Prostate gland (tissue), 2 donors: Measurements from ENCODE around the gene TMEM69.

Source experiments
- CTCF ChIP-seq, 4 experiments: fragments of 200-600 bp in 2 of 4; fragments of 450-650 bp in 2 of 4; sonication (generic) in 2 of 4; IDR thresholded peaks; 1 replicate in 3 of 4; 2 replicates in 1 of 4; pipeline ENCODE4 v1.5.1; 2016 to 2019; ENCODE audit warnings: antibody characterized with exemption in 4 of 4, mild to moderate bottlenecking in 2 of 4, moderate library complexity in 2 of 4
- POLR2A ChIP-seq: fragments of 450-650 bp; IDR thresholded peaks from one replicate; pipeline ENCODE4 v1.6.1; 2016; ENCODE audit warnings: antibody characterized with exemption, mild to moderate bottlenecking
- POLR2AphosphoS5 ChIP-seq: sonication (generic); formaldehyde crosslinking; IDR thresholded peaks from one replicate; pipeline ENCODE4 v1.6.1; 2017; ENCODE audit warnings: antibody characterized with exemption

DNA sequence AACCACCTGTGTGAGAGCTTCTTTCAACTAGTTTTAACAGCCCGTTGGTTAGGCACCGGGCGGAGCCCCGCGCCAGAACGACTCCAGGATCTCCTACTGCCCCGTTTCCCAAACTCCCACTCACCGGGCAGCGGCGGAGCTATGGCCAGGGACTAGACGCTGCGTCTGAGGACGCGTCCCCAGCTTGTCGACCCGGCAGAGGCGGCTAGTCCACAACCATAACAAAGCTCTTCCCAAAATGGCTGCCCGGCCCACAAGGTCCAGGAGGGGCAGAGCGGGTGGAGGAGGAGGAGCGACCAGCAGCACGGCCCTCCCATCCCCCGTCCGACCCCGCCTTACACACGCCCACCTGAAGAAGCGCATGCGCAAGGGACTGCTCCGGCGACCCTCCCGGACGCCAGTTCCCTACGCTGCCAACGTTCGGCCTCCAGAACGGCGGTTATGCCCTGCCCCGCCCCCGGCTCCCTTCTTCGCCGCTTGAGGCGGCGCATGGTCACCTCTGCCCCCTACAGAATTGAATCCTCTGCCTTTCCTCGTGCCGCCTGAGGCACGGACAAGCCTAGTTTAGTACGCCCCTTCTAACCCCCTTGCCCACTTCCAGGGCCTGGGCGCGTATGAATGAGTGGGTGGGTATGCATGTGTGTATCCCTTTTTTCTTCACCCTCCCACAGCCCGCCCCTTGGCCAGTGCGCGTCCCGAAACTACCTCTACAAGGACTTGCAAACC, 1.5 kb upstream of the TMEM69 start, which contains the start of gene GPBP1L1:
- peak; percentile 86 for TF ChIP-seq POLR2AphosphoS5
- TF ChIP-seq CTCF (IDR thresholded peaks at IDR 0.05): peak in 1 of 4 experiments; percentile 29
- TF ChIP-seq POLR2A: peak; percentile 86
